HG03432 (cell line): Measurements from ENCODE around the gene SKIDA1.
A peak's percentile ranks its signal among the peaks of the same experiment; 100 is the strongest.

Experiments
- ATAC-seq: cut with Tn5 transposase; IDR thresholded peaks from one replicate; pipeline ENCODE4 v1.9.1; 2021; ENCODE audit warnings: mild to moderate bottlenecking, moderate library complexity; ENCODE audit not compliant: unreplicated experiment

Gene SKIDA1

DNA sequence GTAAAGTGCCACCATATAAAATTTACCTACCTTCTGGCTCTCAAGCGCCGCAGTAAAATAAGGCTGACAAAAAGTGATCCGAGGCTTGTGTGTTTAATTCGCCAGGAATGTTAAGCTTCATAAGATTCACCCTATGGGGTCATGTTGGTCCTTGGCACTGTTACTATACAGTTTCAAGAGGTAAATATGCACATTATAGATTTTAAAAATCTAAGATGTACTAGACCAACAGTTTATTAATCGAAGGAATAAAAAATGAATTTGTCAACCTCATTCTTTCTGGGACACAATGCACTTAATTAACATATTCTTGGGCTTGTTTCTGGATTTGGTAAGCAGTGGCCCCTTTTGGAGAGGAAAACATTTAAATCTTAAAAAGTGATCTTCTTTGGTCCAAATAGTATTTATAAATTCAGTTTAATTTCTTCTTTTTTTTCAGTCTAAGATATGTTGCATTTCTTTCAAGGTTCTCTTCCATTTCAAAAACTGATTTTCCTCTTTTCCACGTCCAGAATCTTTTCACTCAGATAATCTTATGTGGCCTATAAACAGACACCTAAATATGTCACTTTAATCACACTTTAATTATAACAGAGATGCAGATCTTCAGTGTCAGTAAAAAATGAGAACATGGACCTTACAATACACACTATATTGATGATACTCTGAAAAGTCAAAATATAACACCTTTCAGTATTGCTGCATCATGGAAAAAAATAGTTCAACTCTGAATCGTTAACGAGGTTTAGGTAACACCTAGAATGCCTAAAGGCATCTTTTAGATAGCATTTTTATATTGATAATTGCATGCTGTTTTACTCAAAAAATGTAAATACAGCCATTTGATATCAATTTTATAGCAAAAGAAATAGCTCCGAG, 3.8 kb upstream of the SKIDA1 start:
- ATAC-seq, result no peak

DNA sequence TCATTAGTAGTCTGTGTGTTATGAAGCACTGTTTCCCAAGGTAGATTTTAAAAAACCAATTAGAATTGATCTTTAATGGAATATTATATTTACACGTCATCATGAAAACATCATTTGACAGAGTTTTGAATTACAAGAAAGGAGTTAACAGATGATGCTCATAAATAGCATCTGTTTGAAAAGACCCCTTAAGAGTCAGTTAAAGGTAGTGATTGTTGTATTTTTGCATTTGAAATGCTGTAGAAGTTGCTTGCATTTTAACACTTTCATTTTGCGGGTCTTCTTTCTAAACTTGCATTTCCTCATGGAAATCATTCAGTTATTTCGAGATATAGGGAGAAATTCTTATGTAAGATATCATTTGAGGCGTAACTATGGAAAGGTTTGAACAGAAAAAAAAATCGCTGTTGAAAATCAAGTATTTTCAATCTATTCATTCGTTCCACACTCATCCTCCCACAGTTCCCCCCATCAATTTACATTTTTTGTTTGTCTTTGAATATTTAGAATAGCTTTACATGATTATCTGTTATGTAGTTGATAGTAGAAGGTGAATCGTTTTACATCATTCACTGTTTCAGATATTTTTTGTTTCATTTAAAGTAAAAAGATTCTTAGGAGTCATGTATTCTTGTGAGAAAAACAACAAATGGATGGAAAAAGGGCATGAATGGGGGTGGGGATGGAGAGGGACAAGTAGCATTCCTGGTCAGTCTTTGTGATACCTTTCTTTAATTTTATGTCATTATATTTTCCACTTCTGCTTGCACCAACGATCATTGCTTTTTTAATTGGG, 3.0 kb upstream of the SKIDA1 start:
- no peak for ATAC-seq

- no peak for ATAC-seq
Measured at GRCh38 chr10:21527598-21528235, 2.2 kb upstream of the SKIDA1 start.

GRCh38 chr10:21526860-21527597, 1.5 kb upstream of the SKIDA1 start:
- ATAC-seq, result peak; percentile 35

DNA sequence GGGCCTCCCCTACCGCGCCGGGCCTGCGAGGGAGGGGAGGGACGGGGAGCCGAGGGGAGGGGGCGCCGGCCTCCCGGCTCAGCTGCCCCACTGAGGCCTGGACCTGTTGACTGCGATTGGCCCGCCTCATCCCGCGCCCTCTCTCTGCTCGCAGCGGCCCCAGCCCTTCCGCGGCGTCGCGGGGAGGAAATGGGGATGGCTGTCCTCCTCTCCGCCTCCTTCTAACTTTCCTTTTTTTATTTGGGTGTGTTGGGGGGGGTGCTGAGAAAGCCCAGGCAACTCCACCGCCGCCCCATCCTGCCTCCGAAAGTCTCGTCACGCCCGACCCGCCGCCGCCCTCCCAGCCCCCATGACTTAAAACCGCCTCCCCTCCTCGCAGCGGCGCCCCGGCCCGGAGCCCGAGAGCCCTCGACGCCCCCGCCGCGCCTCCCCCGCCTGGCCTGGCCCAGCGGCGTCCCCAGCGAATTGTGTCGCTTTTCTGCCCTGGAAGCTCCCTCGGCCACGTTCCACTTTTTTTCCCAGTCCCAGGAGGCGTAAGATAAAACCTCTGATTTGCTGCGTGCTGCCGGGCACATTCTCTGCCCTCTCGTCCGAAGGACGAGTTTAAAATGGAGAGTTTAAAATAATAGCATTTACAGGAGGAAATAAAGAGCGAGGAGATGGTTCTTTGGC, 842 bp upstream of the SKIDA1 start:
- ATAC-seq, result peak; percentile 40

DNA sequence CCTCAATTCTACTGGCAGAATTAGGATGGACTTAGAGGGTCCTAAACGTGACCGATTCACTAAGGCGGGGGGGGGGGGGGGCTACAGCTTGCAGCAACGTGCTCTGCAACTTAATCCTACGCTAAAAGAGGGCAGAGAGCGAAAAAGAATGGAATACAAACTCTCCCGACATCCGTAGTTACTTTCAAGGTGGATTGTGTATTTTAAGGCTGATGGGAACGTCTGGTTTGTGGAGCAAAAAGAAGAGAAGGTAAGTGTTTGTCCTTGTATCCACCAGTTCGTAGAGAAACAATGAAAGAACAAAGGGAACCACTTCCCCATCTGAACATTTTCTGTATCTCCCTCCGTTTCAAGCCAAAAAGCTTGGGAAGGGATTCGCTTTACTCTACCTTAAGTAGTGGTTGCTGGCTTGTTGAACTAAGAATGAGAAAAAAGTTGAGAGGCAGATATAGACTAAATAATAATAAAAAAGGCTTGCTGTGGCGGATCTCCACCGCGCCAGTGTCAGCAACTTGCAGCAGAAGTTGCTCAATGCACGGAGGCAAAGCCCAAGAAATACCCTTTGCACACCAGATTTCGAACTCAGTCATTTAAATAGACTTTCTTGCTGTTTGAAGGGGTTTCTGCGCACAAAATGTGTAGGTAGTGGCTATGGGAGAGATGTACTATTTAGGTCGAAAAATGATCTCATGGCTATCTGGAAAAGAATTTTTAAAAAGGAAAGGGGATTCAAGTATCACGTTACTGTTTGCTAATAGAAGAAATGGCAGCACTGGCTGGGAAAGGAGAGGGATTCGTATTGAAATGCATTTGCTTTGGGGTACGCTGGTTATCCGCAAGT, 736 bp downstream of the SKIDA1 start:
- no peak for ATAC-seq

- ATAC-seq, result no peak
Measured at GRCh38 chr10:21524131-21524525, 1.4 kb downstream of the SKIDA1 start.

DNA sequence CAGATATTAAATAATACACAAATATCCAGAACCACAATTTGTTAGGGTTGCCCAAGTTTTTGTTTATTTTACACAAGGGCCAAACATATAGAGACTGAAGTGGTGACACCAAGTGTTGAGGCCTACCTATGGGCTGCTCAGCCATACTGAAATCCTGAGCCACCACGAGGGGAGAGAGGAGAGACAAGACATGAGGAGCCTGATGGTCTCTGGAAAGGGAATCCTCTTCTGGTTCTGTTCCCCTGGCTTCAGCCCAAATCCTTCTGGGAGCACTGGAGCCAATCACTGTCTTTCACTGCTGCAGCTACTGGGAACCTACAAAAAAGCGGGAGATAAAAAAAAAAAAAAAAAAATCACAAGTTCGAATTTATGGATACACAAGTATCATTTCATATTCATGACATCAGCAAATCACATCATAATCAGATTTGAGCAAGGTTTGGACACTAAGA, 1.9 kb downstream of the SKIDA1 start:
- no peak for ATAC-seq

- ATAC-seq, result no peak
Measured at GRCh38 chr10:21522631-21523406, 2.7 kb downstream of the SKIDA1 start.

- no peak for ATAC-seq
Measured at GRCh38 chr10:21521751-21522533, 3.5 kb downstream of the SKIDA1 start.

DNA sequence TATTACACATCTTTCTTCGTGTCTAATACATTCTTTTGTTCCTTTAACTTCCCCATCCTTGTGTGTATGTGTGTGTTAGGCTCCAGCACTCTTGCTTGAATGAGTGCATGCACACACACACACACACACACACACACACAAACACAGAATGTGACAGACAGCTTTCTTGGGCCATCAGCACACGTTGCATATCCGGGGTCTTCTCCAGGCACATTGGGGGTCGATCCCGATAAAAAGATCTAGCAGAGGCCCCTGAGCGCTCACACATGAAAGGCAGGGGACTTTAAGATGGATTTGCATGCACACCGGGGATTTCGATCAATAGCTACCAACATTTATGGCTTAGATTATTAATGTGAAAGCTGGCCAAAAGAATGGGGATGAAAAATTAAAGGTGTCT, 4.5 kb downstream of the SKIDA1 start:
- no peak for ATAC-seq

GRCh38 chr10:21520509-21520908, 5.0 kb downstream of the SKIDA1 start:
- ATAC-seq, result no peak

DNA sequence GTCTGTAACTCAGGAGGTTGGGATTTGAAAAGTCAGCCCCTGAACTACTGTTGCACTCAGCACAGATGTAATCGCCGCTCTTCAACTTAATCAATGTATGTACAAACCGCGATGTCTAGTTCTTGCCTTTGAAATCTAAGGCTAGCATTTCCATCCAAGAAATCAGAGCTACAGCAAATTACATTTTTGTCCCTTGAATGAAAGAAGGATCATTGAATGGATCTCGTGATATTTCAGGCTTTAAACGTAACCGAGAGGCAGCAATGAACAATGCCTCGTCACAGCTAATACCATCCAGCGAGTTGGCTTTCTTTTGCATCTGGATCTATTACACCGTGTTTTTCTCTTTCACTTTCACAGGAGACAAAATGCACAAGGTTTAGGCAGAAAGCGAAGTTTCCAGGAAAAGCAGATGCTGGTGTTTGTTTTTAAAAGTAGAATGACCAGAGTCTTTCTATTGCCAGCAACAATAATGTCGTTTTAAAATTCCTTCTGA, 5.5 kb downstream of the SKIDA1 start:
- ATAC-seq, result peak; percentile 40

DNA sequence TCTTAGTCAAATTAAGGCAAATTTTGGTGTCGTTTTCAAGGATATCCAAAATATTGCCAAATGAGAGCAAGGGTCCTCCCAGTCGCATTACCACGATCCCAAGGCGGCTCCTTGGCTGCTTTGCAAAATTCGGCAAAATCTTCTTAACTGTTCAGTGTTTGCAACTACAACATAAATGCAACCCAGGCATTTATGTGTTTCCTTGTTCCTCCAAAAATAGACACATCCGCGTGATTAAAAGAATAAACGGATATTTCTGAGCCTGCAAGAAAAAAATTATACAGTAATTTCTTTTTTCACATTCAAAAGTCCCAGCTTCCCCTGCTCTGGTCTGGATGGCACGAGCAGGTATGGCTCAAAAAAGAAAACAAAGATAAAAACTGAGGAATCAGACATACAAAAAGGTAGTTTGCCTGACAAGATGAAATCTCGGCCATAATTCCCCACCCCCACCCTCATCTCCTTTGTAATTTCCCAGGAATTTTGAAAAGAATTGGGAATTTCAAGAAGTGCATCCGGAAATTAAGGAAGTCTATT, 6.0 kb downstream of the SKIDA1 start:
- ATAC-seq, result no peak

DNA sequence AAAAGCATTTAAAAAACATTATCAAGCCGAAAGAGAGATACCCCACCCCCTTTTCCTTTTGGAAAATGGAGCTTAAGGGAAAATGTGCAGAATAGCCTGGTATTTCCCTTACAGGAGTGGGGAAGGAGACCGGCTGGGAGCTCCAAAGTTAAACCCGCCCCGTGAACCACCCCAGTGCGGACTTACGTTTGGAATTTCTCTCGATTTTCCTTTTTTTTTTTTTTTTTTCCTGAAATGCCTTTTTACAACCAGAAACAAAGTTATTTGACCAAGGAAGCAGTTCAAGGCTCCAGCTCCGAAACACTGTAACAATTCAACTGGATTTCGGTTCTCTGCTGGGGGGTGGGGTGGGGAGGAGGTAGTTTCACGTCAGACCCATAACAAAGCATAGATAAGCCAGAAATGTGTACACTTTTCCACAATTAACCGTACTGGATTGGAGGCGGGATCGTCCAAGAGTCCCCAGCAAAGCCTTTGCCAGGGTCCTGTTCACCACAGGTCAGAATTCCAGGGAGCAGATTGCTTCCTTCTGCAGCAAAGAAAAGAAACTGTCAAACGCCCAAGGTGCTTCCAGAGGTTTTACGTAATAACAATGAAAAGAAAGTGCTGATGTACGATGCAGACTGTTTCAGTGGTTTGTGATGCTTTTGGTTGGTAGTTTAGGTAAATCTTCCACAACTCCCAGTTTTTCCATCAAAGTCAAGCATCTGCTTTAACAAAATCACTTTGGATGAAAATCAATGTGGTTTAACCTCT, 6.7 kb downstream of the SKIDA1 start:
- no peak for ATAC-seq

DNA sequence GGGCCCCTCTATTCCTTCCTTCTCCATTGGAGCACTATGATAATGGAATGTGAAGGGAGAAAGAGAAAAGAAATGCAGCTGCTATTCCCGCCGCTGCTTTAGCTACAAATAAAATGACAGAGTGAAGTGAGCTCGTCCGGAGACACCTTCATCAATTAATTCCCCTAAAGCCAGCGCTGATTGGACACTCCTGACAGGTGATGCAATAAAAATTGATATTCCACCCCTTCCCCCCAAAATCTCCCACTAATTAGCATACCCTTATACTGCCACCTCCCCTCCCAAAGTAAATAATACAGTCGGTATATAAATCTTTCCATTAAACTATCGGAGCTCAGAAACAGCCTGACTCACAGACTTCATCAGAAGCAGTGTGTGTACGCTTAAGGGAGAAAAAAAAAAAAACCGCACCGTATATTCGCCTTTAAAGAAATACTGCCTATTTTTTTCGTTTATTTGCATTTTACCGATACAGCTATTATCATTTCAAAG, 7.3 kb downstream of the SKIDA1 start:
- ATAC-seq, result no peak
